H1 (cell line): ENCODE data around the gene TMEM198. TPM values are rescaled to one million over a fixed set of nuclear protein-coding genes. Genes with fewer than 3 reads are reported as not detected.

Experiments used
- CTCF ChIA-PET: fragments of 300-600 bp; sonication (Branson Sonifier 250); formaldehyde crosslinking; loops from one replicate; lab custom pipeline; 2021; ENCODE audit not compliant: partially characterized antibody; lab: Charles Lee
- POLR2A ChIA-PET: fragments of 300-600 bp; sonication (Branson Sonifier 250); formaldehyde crosslinking; loops from one replicate; lab custom pipeline; 2021; ENCODE audit warnings: inconsistent platforms; ENCODE audit not compliant: partially characterized antibody; lab: Charles Lee
- DNase-seq, 2 experiments: peaks; one replicate each; pipeline versions ENCODE4 v3.0.0 to v3.0.0-alpha.2; 2010 to 2022; ENCODE audit warnings: low spot score in 2 of 2, low read depth in 1 of 2, mixed read lengths in 1 of 2
- FAIRE-seq: peaks from 2 replicates; lab custom pipeline; 2011; peaks lifted over from hg19 to GRCh38; lab: Jason Lieb, UNC
- H2AFZ ChIP-seq: 2 replicates; pipeline ENCODE4 v1.8.1; 2012; ENCODE audit warnings: low read length, inconsistent platforms
- H2AK5ac ChIP-seq: 2 replicates; pipeline ENCODE4 v1.6.1; 2013; ENCODE audit warnings: low read depth, low read length
- H2BK120ac ChIP-seq: replicated peaks from 2 replicates; pipeline ENCODE3; 2013; ENCODE audit warnings: low read depth, low read length, inconsistent platforms
- H2BK12ac ChIP-seq: 2 replicates; pipeline ENCODE4 v1.6.1; 2013; ENCODE audit warnings: low read depth, low read length
- H2BK15ac ChIP-seq: 2 replicates; pipeline ENCODE4 v1.6.1; 2013; ENCODE audit warnings: low read length
- H2BK20ac ChIP-seq: 2 replicates; pipeline ENCODE4 v1.6.1; 2013; ENCODE audit warnings: low read length
- H2BK5ac ChIP-seq: 2 replicates; pipeline ENCODE4 v1.6.1; 2013; ENCODE audit warnings: low read depth, low read length
- H3K14ac ChIP-seq: 2 replicates; pipeline ENCODE4 v1.6.1; 2013; ENCODE audit warnings: inconsistent platforms; ENCODE audit not compliant: insufficient read length
- H3K18ac ChIP-seq: 2 replicates; pipeline ENCODE4 v1.6.1; 2013; ENCODE audit warnings: low read length; ENCODE audit errors: extremely low read depth
- H3K23ac ChIP-seq: 2 replicates; pipeline ENCODE4 v1.6.1; 2013; ENCODE audit warnings: inconsistent platforms; ENCODE audit not compliant: insufficient read length
- H3K23me2 ChIP-seq: 2 replicates; pipeline ENCODE4 v1.6.1; 2013; ENCODE audit warnings: low read depth, low read length
- H3K27ac ChIP-seq: 2 replicates; pipeline ENCODE4 v1.6.1; 2011; ENCODE audit warnings: low read depth, low read length, inconsistent platforms
- H3K27me3 ChIP-seq, 4 experiments: replicated peaks in 1 of 4; 1 replicate in 1 of 4; 2 replicates in 3 of 4; pipeline versions ENCODE4 v1.6.1 to v1.8.1; 2011 to 2013; ENCODE audit warnings: low read length in 3 of 4, mild to moderate bottlenecking in 3 of 4, inconsistent platforms in 2 of 4, mixed read lengths in 2 of 4, moderate library complexity in 1 of 4; ENCODE audit not compliant: control insufficient read depth in 3 of 4, insufficient read depth in 3 of 4; ENCODE audit errors: extremely low read depth in 1 of 4
- H3K36me3 ChIP-seq, 4 experiments: 2 replicates each; pipeline versions ENCODE4 v1.6.1 to v1.8.1; 2011 to 2013; ENCODE audit warnings: mild to moderate bottlenecking in 4 of 4, low read length in 3 of 4, moderate library complexity in 2 of 4, control low read depth in 1 of 4, inconsistent platforms in 1 of 4; ENCODE audit not compliant: insufficient read depth in 4 of 4, control insufficient read depth in 2 of 4
- H3K4ac ChIP-seq: replicated peaks from 2 replicates; pipeline ENCODE3; 2013; ENCODE audit warnings: low read length, low read depth, mixed read lengths, inconsistent platforms; ENCODE audit not compliant: insufficient read length
- H3K4me1 ChIP-seq, 4 experiments: replicated peaks in 1 of 4; 1 replicate in 1 of 4; 2 replicates in 3 of 4; pipeline versions ENCODE4 v1.6.1 to v1.8.1; 2011 to 2013; ENCODE audit warnings: low read length in 3 of 4, inconsistent platforms in 2 of 4, mixed read lengths in 1 of 4; ENCODE audit not compliant: insufficient read depth in 4 of 4, control insufficient read depth in 3 of 4
- H3K4me2 ChIP-seq, 2 experiments: 2 replicates each; pipeline versions ENCODE4 v1.6.1 to v1.8.1; 2011 to 2013; ENCODE audit warnings: low read depth in 2 of 2, low read length in 2 of 2, control low read depth in 1 of 2, inconsistent platforms in 1 of 2, mild to moderate bottlenecking in 1 of 2; ENCODE audit not compliant: insufficient read depth in 1 of 2
- H3K4me3 ChIP-seq, 4 experiments: fragments of 200-600, 300-600 bp in 1 of 4; sonication (generic), shearing (Covaris generic), sonication (Bioruptor Twin) in 1 of 4; 2 replicates each; pipeline versions ENCODE4 v1.5.1 to v1.8.1; 2011 to 2016; ENCODE audit warnings: low read length in 4 of 4, low read depth in 3 of 4, control low read depth in 2 of 4, inconsistent platforms in 2 of 4, mild to moderate bottlenecking in 2 of 4, mixed read lengths in 1 of 4, moderate library complexity in 1 of 4; ENCODE audit not compliant: insufficient read depth in 2 of 4; ENCODE audit errors: extremely low read depth in 1 of 4
- H3K56ac ChIP-seq: replicated peaks from 2 replicates; pipeline ENCODE3; 2013; ENCODE audit warnings: low read depth, mild to moderate bottlenecking, mixed read lengths, low read length, inconsistent platforms; ENCODE audit not compliant: insufficient read length
- H3K79me1 ChIP-seq: 2 replicates; pipeline ENCODE4 v1.6.1; 2013; ENCODE audit warnings: low read depth, low read length, control low read depth
- H3K79me2 ChIP-seq, 2 experiments: 2 replicates each; pipeline versions ENCODE4 v1.6.1 to v1.8.1; 2012 to 2013; ENCODE audit warnings: low read length in 2 of 2, mild to moderate bottlenecking in 2 of 2, inconsistent platforms in 1 of 2; ENCODE audit not compliant: insufficient read depth in 2 of 2, control insufficient read depth in 1 of 2
- H3K9ac ChIP-seq, 4 experiments: replicated peaks in 1 of 4; 1 replicate in 1 of 4; 2 replicates in 3 of 4; pipeline versions ENCODE4 v1.6.1 to v1.8.1; 2011 to 2013; ENCODE audit warnings: low read depth in 3 of 4, low read length in 3 of 4, control low read depth in 2 of 4, mild to moderate bottlenecking in 2 of 4, moderate library complexity in 2 of 4, inconsistent platforms in 1 of 4; ENCODE audit errors: extremely low read depth in 1 of 4
- H3K9me3 ChIP-seq, 2 experiments: 2 replicates each; pipeline versions ENCODE4 v1.6.1 to v1.8.1; 2012 to 2013; ENCODE audit warnings: mild to moderate bottlenecking in 2 of 2, moderate library complexity in 2 of 2, control low read depth in 1 of 2, inconsistent platforms in 1 of 2, low read depth in 1 of 2, low read length in 1 of 2, mixed read lengths in 1 of 2; ENCODE audit not compliant: insufficient read depth in 2 of 2
- H4K20me1 ChIP-seq, 2 experiments: replicated peaks in 1 of 2; 2 replicates each; pipeline versions ENCODE3 to v1.8.1; 2011 to 2013; ENCODE audit warnings: inconsistent platforms in 2 of 2, low read length in 2 of 2, mild to moderate bottlenecking in 1 of 2; ENCODE audit not compliant: insufficient read depth in 2 of 2, control insufficient read depth in 1 of 2
- H4K5ac ChIP-seq: 2 replicates; pipeline ENCODE4 v1.6.1; 2013; ENCODE audit warnings: low read length, low read depth, mixed read lengths, inconsistent platforms; ENCODE audit not compliant: insufficient read length
- H4K8ac ChIP-seq: 2 replicates; pipeline ENCODE4 v1.8.0; 2013; ENCODE audit warnings: mild to moderate bottlenecking, moderate library complexity, low read length, inconsistent platforms; ENCODE audit not compliant: insufficient read depth; ENCODE audit errors: extremely low read depth
- H4K91ac ChIP-seq: replicated peaks from 2 replicates; pipeline ENCODE3; 2013; ENCODE audit warnings: low read length, mixed read lengths, inconsistent platforms; ENCODE audit not compliant: insufficient read length
- ATF3 ChIP-seq: IDR thresholded peaks from 2 replicates; pipeline ENCODE4 v1.6.1; 2011; ENCODE audit warnings: low read depth, mild to moderate bottlenecking, low read length; ENCODE audit not compliant: insufficient read depth
- BACH1 ChIP-seq: IDR thresholded peaks from 2 replicates; pipeline ENCODE4 v1.6.1; 2012; ENCODE audit warnings: low read length, improper control_type of control experiment
- CHD2 ChIP-seq: IDR thresholded peaks from 2 replicates; pipeline ENCODE4 v1.6.1; 2012; ENCODE audit warnings: low read length, improper control_type of control experiment
- EP300 ChIP-seq, 2 experiments: IDR thresholded peaks; 1 replicate in 1 of 2; 2 replicates in 1 of 2; pipeline ENCODE4 v1.6.1; 2011 to 2012; ENCODE audit warnings: low read depth in 2 of 2, low read length in 2 of 2, mild to moderate bottlenecking in 2 of 2, borderline replicate concordance in 1 of 2, inconsistent platforms in 1 of 2, moderate library complexity in 1 of 2
- GTF2F1 ChIP-seq: IDR thresholded peaks from 2 replicates; pipeline ENCODE4 v1.6.1; 2012; ENCODE audit warnings: low read depth, low read length, improper control_type of control experiment, borderline replicate concordance
- HDAC2 ChIP-seq, 2 experiments: fragments of 300-600 bp in 1 of 2; sonication (generic) in 1 of 2; IDR thresholded peaks; 2 replicates each; pipeline ENCODE4 v1.6.1; 2011 to 2012; ENCODE audit warnings: low read depth in 2 of 2, low read length in 2 of 2, mild to moderate bottlenecking in 2 of 2, moderate library complexity in 2 of 2, borderline replicate concordance in 1 of 2, inconsistent platforms in 1 of 2
- NRF1 ChIP-seq: IDR thresholded peaks from 2 replicates; pipeline ENCODE4 v1.6.1; 2011; ENCODE audit warnings: mild to moderate bottlenecking, low read depth, low read length, improper control_type of control experiment
- PHF8 ChIP-seq: fragments of 200-600 bp; sonication (generic); conservative IDR thresholded peaks from 2 replicates; pipeline ENCODE4 v1.7.1; 2012; ENCODE audit warnings: low read depth, mild to moderate bottlenecking, inconsistent platforms, low read length, moderate library complexity
- POLR2A ChIP-seq, 2 experiments: IDR thresholded peaks; 1 replicate in 1 of 2; 2 replicates in 1 of 2; pipeline ENCODE4 v1.6.1; 2011; ENCODE audit warnings: low read depth in 2 of 2, low read length in 2 of 2, mild to moderate bottlenecking in 2 of 2; ENCODE audit errors: control extremely low read depth in 1 of 2
- RNF2 ChIP-seq: fragments of 200-900, 300-1000 bp; sonication (generic); IDR thresholded peaks from 2 replicates; pipeline ENCODE4 v1.7.1; 2016; ENCODE audit warnings: borderline replicate concordance, low read depth, mild to moderate bottlenecking, antibody characterized with exemption, low read length; ENCODE audit not compliant: poor library complexity, severe bottlenecking; ENCODE audit errors: missing control alignments
- SP2 ChIP-seq: IDR thresholded peaks from 2 replicates; pipeline ENCODE4 v1.6.1; 2012; ENCODE audit warnings: mild to moderate bottlenecking, low read length, inconsistent platforms
- ZNF274 ChIP-seq: IDR thresholded peaks from 2 replicates; pipeline ENCODE4 v1.7.0; 2012; ENCODE audit warnings: low read length, borderline replicate concordance; ENCODE audit errors: extremely low read depth
- WGBS, 2 experiments: shearing (Covaris generic) in 1 of 2; methylation state at CpG; one replicate each; pipeline versions ENCODE4 v1.1.6 to v1.1.7; 2013 to 2015; ENCODE audit warnings: low lambda C conversion rate in 2 of 2, mixed read lengths in 2 of 2, inconsistent platforms in 1 of 2, low coverage in 1 of 2, missing lambda C conversion rate in 1 of 2; ENCODE audit not compliant: insufficient replicate concordance in 2 of 2, insufficient coverage in 1 of 2, insufficient read length in 1 of 2; ENCODE audit errors: extremely low coverage in 1 of 2, missing lambda C conversion rate in 1 of 2; 5-methylcytosine and 5-hydroxymethylcytosine counted together
- polyA plus RNA-seq, 7 experiments: library from polyadenylated mRNA; depleted of rRNA in 3 of 7; stranded (reverse) in 5 of 7; unstranded in 2 of 7; fragments of >200 nt in 5 of 7; fragments of 200-250 nt in 2 of 7; gene quantifications; 1 replicate in 5 of 7; 2 replicates in 1 of 7; 4 replicates in 1 of 7; pipeline versions ENCODE4 v1.2.1 to v1.2.3, GENCODE V29; 2011 to 2013; ENCODE audit warnings: missing spikeins in 2 of 7, mixed read lengths in 2 of 7
- total RNA-seq: library from RNA; stranded (reverse); fragmentation: NEBNext Ultra II Directional; extraction: Animal tissue kit (Norgen Biotek cat#: 25700); gene quantifications from 2 replicates; pipeline ENCODE4 v1.2.1, GENCODE V29; 2021

TMEM198 gene
- total and polyA plus RNA-seq, 2 of the 8 experiments (the other 6 are each of a cell fraction or from before 2014, with no cell fraction given): 10.2 to 10.4 TPM

GRCh38 chr2:219532378-219532649, 11.5 kb upstream of the TMEM198 start:
- no peak for FAIRE-seq

More at GRCh38 chr2:219532378-219532649, 11.5 kb upstream of the TMEM198 start:
- POLR2A ChIA-PET: interaction anchor here (1.0 to 2.5 kb wide), 3 partner anchors 9 to 56 kb away, joined by 4 to 9 read pairs (median 4); no protein-coding TSS in a partner anchor
- 90% methylated on average over 8 of the region's 8 CpGs; no CpG with 5 or more reads in 1 of the 2 experiments for WGBS, 2 experiments
- no peak overlapping the region for H3K18ac ChIP-seq
- 0 out of 2 replicates have a peak overlapping the region, but pooled peaks have one; percentile 12 for H4K8ac ChIP-seq
- H3K23ac ChIP-seq: no peak overlapping the region
- H3K27ac ChIP-seq: no peak overlapping the region
- no peak overlapping the region for H2AFZ ChIP-seq
- CTCF ChIA-PET: interaction anchor here (1.4 to 113.1 kb wide), 9 partner anchors 1 to 144 kb away, joined by 3 to 7248 read pairs (median 334); partner anchors contain the start of genes ASIC4, DES, GMPPA and SPEG
- no peak overlapping the region for H3K9ac ChIP-seq
- peaks cover 0 to 9% (median 6%) of the 10 kb centered on the region in 4 experiments; a peak in 5 of 7 replicates for H3K4me1 ChIP-seq
- H3K36me3 ChIP-seq: no peaks in the 10 kb centered on the region
- H3K4me3 ChIP-seq: no peak overlapping the region
- no peak for DNase-seq
- no peaks in the 10 kb centered on the region for H3K79me2 ChIP-seq
- H2BK12ac ChIP-seq: no peak overlapping the region
- no peak for TF ChIP-seq SP2
- TF ChIP-seq ATF3: no peak
- TF ChIP-seq BACH1: no peak
- no peak for TF ChIP-seq PHF8
- no peak for TF ChIP-seq HDAC2 (IDR thresholded peaks at IDR 0.05; ENCODE audit: borderline replicate concordance in 1 of 2, low read depth in 2 of 2, low read length in 2 of 2)
- no peak for TF ChIP-seq POLR2A (IDR thresholded peaks at IDR 0.05; ENCODE audit: control extremely low read depth in 1 of 2, low read depth in 2 of 2, low read length in 2 of 2)
- no peak for TF ChIP-seq NRF1
- TF ChIP-seq CHD2: no peak
- no peak for TF ChIP-seq GTF2F1
- no peak for TF ChIP-seq RNF2
- no peak for TF ChIP-seq EP300 (IDR thresholded peaks at IDR 0.05; ENCODE audit: borderline replicate concordance in 1 of 2, low read depth in 2 of 2, low read length in 2 of 2)
- TF ChIP-seq ZNF274: no peak
- no peak overlapping the region for H3K4ac ChIP-seq
- H3K56ac ChIP-seq: no peak overlapping the region
- no peak overlapping the region for H4K91ac ChIP-seq
- no peaks in the 10 kb centered on the region for H3K79me1 ChIP-seq
- H4K5ac ChIP-seq: no peak overlapping the region
- no peak overlapping the region for H3K4me2 ChIP-seq
- H2AK5ac ChIP-seq: 0 out of 2 replicates have a peak overlapping the region, but pooled peaks have one; percentile 40
- no peaks in the 10 kb centered on the region for H3K9me3 ChIP-seq
- H4K20me1 ChIP-seq: no peaks in the 10 kb centered on the region
- peaks cover 3% of the 10 kb centered on the region; the same call in 1 of the 2 replicates for H3K23me2 ChIP-seq
- H2BK20ac ChIP-seq: no peak overlapping the region
- no peak overlapping the region for H2BK120ac ChIP-seq
- H2BK15ac ChIP-seq: no peak overlapping the region
- peaks cover 0 to 21% (median 10%) of the 10 kb centered on the region in 4 experiments; a peak in 6 of 7 replicates for H3K27me3 ChIP-seq
- no peak overlapping the region for H3K14ac ChIP-seq
- no peak overlapping the region for H2BK5ac ChIP-seq
